HepG2 (cell line): Measurements from ENCODE around the gene MICALL2.

ENCODE experiments used
- CBFB ChIP-seq: sonication (generic); formaldehyde crosslinking; IDR thresholded peaks from 2 replicates; pipeline ENCODE4 v1.4.0; 2020; ENCODE audit warnings: missing genetic modification reagents
- ETS1 ChIP-seq: sonication (generic); formaldehyde crosslinking; IDR thresholded peaks from 2 replicates; pipeline ENCODE4 v1.4.0; 2020; ENCODE audit warnings: missing genetic modification reagents
- FOXA1 ChIP-seq, 2 experiments: fragments of 450-650 bp in 1 of 2; sonication (generic) in 1 of 2; formaldehyde crosslinking in 1 of 2; IDR thresholded peaks; 2 replicates each; pipeline versions ENCODE4 v1.4.0 to v1.6.1; 2016 to 2020; ENCODE audit warnings: missing genetic modification reagents in 1 of 2
- FOXP1 ChIP-seq, 2 experiments: fragments of 450-650 bp in 1 of 2; IDR thresholded peaks; 2 replicates each; pipeline ENCODE4 v1.6.1; 2017 to 2018; ENCODE audit warnings: antibody characterized with exemption in 1 of 2
- IRF9 ChIP-seq: sonication (generic); formaldehyde crosslinking; IDR thresholded peaks from 2 replicates; pipeline ENCODE4 v1.8.0; 2022; ENCODE audit warnings: missing genetic modification reagents, mild to moderate bottlenecking, borderline replicate concordance
- MBD4 ChIP-seq: IDR thresholded peaks from 2 replicates; pipeline ENCODE4 v1.6.1; 2012; ENCODE audit warnings: low read length, inconsistent platforms, borderline replicate concordance
- POLR2A ChIP-seq, 2 experiments: IDR thresholded peaks; 2 replicates each; pipeline ENCODE4 v1.6.1; 2011; ENCODE audit warnings: low read depth in 2 of 2, low read length in 2 of 2, mild to moderate bottlenecking in 1 of 2, moderate library complexity in 1 of 2; ENCODE audit not compliant: insufficient read depth in 1 of 2
- SIN3A ChIP-seq: IDR thresholded peaks from 2 replicates; pipeline ENCODE4 v1.6.1; 2011; ENCODE audit warnings: low read depth, mild to moderate bottlenecking, control low read depth, low read length, borderline replicate concordance
- ZBTB7A ChIP-seq: sonication (generic); formaldehyde crosslinking; IDR thresholded peaks from 2 replicates; pipeline ENCODE4 v1.8.0; 2022; ENCODE audit warnings: mild to moderate bottlenecking, missing genetic modification reagents
- ZNF350 ChIP-seq: sonication (generic); formaldehyde crosslinking; IDR thresholded peaks from 2 replicates; pipeline ENCODE4 v1.4.0; 2020; ENCODE audit warnings: mild to moderate bottlenecking, low read depth, missing genetic modification reagents, borderline replicate concordance
- ZNF780A ChIP-seq: sonication (generic); formaldehyde crosslinking; IDR thresholded peaks from 2 replicates; pipeline ENCODE4 v1.8.0; 2022; ENCODE audit warnings: mild to moderate bottlenecking, missing genetic modification reagents, moderate library complexity

- no peak for TF ChIP-seq POLR2A (IDR thresholded peaks at IDR 0.05; ENCODE audit: insufficient read depth in 1 of 2, low read depth in 2 of 2, low read length in 2 of 2)
- TF ChIP-seq ZBTB7A (CRISPR knock-in tag): no peak
- no peak for TF ChIP-seq ETS1
- TF ChIP-seq ZNF350 (CRISPR knock-in tag): no peak
- no peak for TF ChIP-seq IRF9 (CRISPR knock-in tag)
- TF ChIP-seq SIN3A: no peak
- no peak for TF ChIP-seq ZNF780A
- TF ChIP-seq CBFB: no peak
- no peak for TF ChIP-seq FOXP1 (IDR thresholded peaks at IDR 0.05)
- no peak for TF ChIP-seq FOXP1 (CRISPR knock-in tag; IDR thresholded peaks at IDR 0.05)
- no peak for TF ChIP-seq FOXA1 (IDR thresholded peaks at IDR 0.05)
- TF ChIP-seq FOXA1 (CRISPR knock-in tag; IDR thresholded peaks at IDR 0.05): no peak
- no peak for TF ChIP-seq MBD4
Measured at GRCh38 chr7:1447551-1448244, 11.6 kb downstream of the MICALL2 start.
